ENCODE measurements around the gene NEUROG1. TPM values are rescaled to one million over a fixed set of nuclear protein-coding genes. Genes with fewer than 3 reads are reported as not detected.

Gene NEUROG1
- total RNA-seq, 2 experiments from 2014 or later, result not detected

DNA sequence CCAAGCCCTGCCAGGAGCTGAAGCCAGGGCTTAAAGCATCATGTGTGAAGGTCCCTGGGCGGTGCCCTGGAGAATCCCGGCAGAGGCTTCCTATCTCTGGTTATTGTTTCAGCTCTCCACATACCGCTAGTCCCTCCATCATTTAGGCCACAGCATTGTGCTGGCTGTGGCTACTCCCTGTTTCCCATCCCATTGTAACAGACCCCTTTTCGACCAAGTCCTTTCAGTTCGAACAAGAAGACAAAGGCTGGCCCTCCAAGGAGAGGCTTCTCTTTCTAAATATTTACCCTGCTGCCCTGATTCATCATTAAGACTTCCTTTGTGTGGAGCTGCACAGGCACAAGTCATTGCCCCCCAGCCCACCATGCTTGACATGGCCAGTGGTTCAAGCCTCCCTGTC lies 41.6 kb downstream of the NEUROG1 start:
- ChIA-PET POLR2A (no interaction called here), CTCF (interaction anchor here (0.8 kb wide), 1 partner anchor 33 kb away, joined by 3 read pairs; no protein-coding TSS in a partner anchor)
- DNase-seq, result no peak
- Mint-ChIP-seq H3K27me3 (peaks cover 56% of the 10 kb centered on the region), H3K4me1 (peaks cover 11% of the 10 kb centered on the region), H3K36me3 (ENCODE audit: low read depth) (no peaks in the 10 kb centered on the region), H3K9me3 (no peaks in the 10 kb centered on the region), H3K27ac (no peak overlapping the region), H3K4me3 (no peak overlapping the region)

DNA sequence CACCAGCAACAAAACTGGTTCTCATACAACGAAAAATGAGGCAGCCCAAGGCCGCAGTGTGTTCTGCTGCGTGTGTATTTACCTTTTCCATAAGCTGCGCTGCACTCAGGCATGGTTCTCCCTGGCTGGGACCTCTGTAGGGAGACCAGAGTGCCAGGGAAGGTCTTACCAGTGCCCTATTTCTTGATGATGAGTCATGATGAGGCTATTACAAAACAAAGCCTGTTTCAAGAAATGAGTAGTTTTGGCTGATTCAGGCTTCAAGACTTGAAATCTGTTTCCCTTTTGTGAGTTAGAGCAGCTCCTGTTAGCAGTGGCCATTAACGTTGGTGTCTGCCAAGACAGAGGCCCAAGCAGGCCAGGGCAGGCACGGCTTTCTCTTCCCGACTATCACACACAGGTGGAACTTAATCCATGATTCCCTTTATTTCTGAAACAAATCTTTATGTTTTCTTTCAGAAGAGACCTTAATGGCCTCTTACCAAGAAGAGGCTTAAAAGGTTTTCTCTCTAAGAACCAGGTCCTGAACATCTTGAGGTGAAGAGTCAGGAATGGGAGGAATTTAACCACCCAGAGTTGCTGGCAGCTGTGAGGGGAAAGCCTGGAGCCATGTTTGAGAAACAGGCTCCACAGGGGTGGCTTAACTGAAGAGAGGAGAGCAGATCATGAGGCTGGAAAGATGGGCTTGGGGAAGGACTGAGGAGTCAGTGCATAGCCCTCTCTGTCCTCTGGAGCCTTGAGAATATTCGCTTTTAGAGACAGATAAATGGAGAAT lies 42.2 kb downstream of the NEUROG1 start:
- Mint-ChIP-seq H3K27me3 (peaks cover 58% of the 10 kb centered on the region), H3K9me3 (no peaks in the 10 kb centered on the region), H3K4me1 (peaks cover 11% of the 10 kb centered on the region), H3K27ac (no peak overlapping the region), H3K4me3 (no peak overlapping the region), H3K36me3 (ENCODE audit: low read depth) (no peaks in the 10 kb centered on the region)
- DNase-seq, result no peak
- ChIA-PET CTCF (no interaction called here), POLR2A (no interaction called here)

DNA sequence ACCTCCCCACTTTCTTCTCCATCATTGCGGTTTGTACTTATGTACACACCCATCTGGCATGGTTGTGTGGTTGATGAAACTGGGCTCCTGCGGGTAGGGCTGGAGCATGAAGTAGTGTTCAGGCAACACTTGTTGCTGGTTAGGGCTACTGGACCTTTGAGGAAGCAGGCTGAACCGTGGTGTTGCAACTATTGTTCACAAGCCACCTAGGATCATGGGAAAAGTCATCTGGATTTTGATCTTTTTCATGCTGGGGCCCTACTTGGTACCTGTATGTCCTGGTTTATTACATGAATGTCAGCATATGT lies 43.5 kb downstream of the NEUROG1 start:
- Mint-ChIP-seq H3K4me3 (no peak overlapping the region), H3K36me3 (ENCODE audit: low read depth) (no peaks in the 10 kb centered on the region), H3K4me1 (peaks cover 11% of the 10 kb centered on the region), H3K27ac (no peak overlapping the region), H3K9me3 (no peaks in the 10 kb centered on the region), H3K27me3 (peaks cover 70% of the 10 kb centered on the region)
- no peak for DNase-seq
- ChIA-PET POLR2A (no interaction called here), CTCF (interaction anchor here (1.1 kb wide), 1 partner anchor 27 kb away, joined by 4 read pairs; no protein-coding TSS in a partner anchor)

DNA sequence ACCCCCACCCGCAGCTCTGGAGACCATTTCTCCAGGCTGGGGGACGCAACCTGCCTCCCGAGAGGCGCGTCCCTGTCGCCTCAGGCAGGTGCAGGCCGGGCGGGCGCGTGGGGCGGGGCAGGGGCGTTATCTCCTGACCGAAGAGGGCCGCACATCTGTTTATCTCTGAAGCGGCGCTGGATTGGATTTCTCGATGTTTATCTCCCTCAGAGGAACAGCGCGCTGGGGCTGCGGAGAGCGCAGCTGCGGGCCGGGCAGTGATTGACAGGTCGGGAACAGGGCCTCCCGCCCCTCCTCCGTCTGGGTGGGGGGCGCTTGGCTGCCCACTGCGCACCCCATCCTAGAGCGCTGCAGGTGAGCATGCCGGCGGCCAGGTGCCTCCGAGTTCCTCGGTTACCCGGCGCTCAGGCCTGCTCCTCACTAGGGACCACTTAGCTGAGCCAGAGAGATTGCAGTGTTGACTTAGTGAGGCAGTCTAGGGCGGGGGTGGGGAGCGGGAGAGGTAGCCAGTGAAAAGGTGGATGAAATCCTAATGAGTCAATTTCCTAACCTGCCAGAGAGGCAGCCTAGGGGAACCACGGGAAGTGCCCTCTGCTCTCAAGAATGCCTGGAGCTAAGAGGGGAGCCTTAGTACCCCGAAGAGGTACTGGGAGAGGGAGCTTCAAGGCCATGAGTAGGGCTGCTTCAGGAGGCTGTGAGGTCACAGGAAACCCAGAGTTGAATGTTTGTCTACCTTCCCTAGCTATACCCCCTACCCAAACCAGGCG lies 44.0 kb downstream of the NEUROG1 start:
- Mint-ChIP-seq H3K9me3 (no peaks in the 10 kb centered on the region), H3K4me1 (peaks cover 11% of the 10 kb centered on the region), H3K27ac (no peak overlapping the region), H3K27me3 (peaks cover 71% of the 10 kb centered on the region), H3K4me3 (no peak overlapping the region), H3K36me3 (ENCODE audit: low read depth) (no peaks in the 10 kb centered on the region)
- CTCF ChIA-PET, result interaction anchor here (1.1 kb wide), 1 partner anchor 27 kb away, joined by 4 read pairs; no protein-coding TSS in a partner anchor
- POLR2A ChIA-PET, result no interaction called here
- DNase-seq, result no peak

DNA sequence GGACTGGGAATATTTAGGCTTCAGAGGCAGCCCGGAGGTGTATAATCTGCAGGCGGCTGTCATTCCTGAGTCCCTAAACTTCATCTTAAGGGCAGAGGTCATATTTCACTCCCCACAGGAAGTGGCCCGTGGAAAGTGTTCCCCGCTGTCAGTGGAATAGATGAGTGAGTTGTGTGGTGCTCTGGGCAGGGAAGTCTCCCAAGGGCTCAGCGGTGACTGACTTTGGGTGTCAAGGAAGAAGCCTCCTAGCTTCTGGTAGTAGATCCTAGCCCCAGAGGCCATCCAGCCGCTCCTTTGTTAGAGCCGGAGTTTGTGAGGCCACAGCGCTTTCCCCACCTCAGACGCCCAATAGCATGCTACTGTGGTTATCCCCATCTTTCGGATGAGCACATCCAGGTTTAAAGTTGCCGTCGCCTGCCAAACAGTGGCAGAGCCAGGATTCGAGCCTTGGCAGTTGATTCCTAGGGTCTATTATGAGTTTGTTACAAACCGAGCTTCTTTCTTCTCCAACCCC lies 44.7 kb downstream of the NEUROG1 start:
- no peak overlapping the region for H3K4me3 Mint-ChIP-seq
- CTCF ChIA-PET, result no interaction called here
- POLR2A ChIA-PET, result no interaction called here
- no peak for DNase-seq
- H3K4me1 Mint-ChIP-seq, result peaks cover 11% of the 10 kb centered on the region
- no peak overlapping the region for H3K27ac Mint-ChIP-seq
- H3K36me3 Mint-ChIP-seq (ENCODE audit: low read depth), result no peaks in the 10 kb centered on the region
- H3K27me3 Mint-ChIP-seq, result peaks cover 75% of the 10 kb centered on the region
- no peaks in the 10 kb centered on the region for H3K9me3 Mint-ChIP-seq

DNA sequence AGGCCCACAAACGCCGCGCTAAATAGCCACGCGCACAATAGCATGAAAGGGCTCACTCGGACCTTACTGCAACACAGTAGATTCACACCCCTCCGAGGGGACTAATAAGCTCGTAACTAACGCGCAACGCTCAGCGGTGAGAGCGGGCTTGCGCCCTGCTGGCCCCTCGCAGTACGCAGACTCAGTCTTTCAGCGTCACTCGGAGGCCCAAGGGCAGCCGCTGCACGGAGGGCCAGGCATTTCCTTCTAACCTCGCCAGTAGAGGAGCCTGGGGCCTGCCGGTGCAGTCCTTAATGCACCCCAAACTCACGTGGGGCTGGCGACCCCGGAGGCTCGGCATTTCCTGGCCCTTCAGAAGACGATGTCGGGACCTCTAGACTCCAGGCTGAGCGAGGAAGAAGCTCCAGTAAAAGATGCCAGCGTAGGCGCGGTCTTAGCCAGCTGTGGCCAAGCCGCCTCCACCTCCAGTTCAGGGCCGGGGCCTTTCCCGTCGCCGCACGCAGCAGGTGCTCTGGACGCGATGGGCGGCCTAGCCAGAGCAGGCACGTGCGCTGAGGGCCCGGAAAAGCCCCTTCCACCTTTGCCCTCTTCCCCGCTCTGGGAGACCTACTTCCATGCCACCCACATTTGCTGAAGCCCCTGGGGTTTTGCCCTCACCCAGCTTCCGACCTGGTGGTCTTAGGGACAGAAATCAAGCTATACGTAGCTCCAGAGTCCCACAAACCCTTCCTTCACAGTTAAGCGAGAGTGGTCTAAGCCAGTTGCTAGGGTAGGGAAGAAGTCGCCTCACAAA lies 45.3 kb downstream of the NEUROG1 start:
- H3K27me3 Mint-ChIP-seq, result peaks cover 80% of the 10 kb centered on the region
- CTCF ChIA-PET, result no interaction called here
- no peaks in the 10 kb centered on the region for H3K36me3 Mint-ChIP-seq (ENCODE audit: low read depth)
- peaks cover 11% of the 10 kb centered on the region for H3K4me1 Mint-ChIP-seq
- no peaks in the 10 kb centered on the region for H3K9me3 Mint-ChIP-seq
- no peak overlapping the region for H3K4me3 Mint-ChIP-seq
- H3K27ac Mint-ChIP-seq, result no peak overlapping the region
- POLR2A ChIA-PET, result no interaction called here
- DNase-seq, result no peak

DNA sequence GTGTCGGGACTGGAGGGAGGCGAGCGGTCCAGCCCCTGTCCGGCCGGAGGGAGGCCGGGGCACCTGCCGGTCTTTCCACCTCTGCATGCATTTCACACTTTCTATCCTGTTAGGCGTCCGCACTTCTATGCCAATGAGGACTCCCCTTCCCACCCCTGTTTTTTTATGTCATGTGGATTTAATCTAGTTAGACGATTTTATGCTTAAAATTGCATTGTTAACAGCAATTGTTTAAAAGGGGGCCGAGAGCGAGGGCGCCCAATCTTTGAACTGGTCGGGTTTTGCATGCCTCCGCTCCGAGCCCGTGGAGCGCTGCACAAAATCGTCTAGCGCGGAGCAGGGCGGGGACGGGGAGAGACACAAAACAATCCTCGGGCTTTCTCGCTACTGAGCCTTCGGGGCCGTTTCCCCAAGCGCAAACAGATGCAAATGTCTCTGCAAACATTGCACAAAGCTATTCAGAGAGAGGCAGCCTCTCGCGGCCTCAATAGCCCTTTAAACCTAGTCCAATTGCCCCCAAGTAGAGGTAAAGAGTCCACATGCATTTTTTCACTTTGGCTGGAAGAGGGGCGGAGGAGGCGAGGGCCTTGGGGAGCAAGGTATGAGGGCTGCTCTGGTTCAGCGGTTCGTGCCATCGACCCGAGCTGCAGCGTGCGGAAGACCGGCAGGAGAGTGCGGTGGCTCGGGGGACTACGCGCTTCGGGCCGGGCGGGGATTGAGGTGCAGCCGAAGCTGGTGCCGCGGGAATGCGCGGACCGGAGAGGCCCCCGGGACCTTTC lies 46.1 kb downstream of the NEUROG1 start:
- Mint-ChIP-seq H3K9me3 (no peaks in the 10 kb centered on the region), H3K36me3 (ENCODE audit: low read depth) (no peaks in the 10 kb centered on the region), H3K4me3 (no peak overlapping the region), H3K27me3 (peaks cover 82% of the 10 kb centered on the region), H3K27ac (no peak overlapping the region), H3K4me1 (peaks cover 11% of the 10 kb centered on the region)
- no peak for DNase-seq
- CTCF ChIA-PET, result no interaction called here
- POLR2A ChIA-PET, result no interaction called here

DNA sequence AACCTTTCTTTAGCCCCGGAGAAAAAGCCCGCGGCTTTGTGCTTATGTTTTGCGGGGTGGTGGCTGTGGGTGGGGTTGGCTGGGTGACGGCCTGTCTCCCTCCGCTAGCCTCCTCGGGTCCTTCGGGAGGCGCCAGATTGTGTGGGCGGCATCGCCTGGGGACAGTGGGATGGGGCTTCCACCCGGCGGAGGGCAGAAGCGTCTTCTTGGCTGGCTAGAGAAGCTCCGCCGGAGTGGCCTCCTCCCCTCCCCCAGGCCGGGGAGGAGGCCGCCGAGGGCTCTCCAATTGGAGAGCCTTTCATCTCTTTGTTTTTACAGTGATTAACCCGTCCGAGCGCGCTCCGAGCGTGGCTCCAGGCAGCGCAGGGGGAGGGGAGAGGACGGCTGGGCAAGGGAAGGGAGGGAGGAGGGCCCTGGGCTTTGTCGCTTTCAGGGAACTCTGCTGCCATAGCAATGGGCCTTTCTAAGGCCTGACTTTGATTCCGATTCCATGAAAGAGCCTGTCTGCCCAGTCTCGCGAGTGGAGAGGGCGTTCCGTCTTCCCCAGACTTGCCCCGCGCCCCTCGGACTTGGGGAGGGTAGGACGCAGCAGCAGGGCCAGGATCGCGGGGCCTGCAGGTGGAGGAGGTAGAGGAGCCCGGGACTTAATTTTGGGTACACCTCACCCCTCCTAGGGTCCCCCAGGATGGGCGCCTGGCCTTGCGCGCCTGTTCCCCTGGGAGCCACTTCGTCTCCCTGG lies 46.9 kb downstream of the NEUROG1 start:
- no peak overlapping the region for H3K4me3 Mint-ChIP-seq
- H3K36me3 Mint-ChIP-seq (ENCODE audit: low read depth), result no peaks in the 10 kb centered on the region
- ChIA-PET POLR2A (interaction anchor here (1.3 kb wide), 1 partner anchor 48 kb away, joined by 3 read pairs; no protein-coding TSS in a partner anchor), CTCF (interaction anchor here (2.2 kb wide), 1 partner anchor 31 kb away, joined by 5 read pairs; no protein-coding TSS in a partner anchor)
- peaks cover 82% of the 10 kb centered on the region for H3K27me3 Mint-ChIP-seq
- DNase-seq, result no peak
- H3K27ac Mint-ChIP-seq, result no peak overlapping the region
- peaks cover 8% of the 10 kb centered on the region for H3K4me1 Mint-ChIP-seq
- no peaks in the 10 kb centered on the region for H3K9me3 Mint-ChIP-seq

DNA sequence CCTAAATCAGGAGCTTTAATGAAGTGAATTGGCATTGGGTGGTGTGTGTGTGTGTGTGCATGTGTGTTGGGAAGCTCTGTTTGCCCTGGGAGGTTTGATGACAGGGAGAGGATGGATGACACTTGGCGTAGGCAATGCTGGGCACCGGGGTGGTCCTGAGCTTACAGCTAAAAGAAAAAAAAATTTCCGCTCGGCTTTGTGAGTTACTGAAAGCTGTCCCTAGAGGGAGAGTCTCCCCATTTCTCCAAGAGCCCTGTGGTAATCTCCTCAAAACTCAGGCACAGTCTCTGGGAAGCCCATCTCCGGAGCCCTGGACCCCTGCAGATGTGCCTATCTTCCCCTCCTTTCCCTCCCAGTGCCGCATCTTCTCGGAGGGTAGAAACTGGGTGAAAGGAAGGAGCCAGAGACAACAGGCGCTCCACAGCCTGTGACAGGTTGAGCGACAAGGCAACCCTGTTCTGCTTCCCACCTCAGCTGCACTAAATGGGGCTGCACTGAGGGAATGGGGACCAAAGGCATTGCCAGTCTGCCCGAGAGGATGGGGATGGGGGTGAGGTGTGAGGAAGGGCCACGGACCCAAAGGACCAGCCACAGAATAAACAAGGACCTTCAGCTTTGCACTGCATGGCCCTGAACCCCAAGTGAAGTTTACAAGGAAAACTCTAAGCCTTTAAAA lies 47.8 kb downstream of the NEUROG1 start:
- CTCF ChIA-PET, result interaction anchor here (1.1 to 2.2 kb wide), 3 partner anchors 22 to 73 kb away, joined by 4 to 5 read pairs (median 4); no protein-coding TSS in a partner anchor
- no peak overlapping the region for H3K4me3 Mint-ChIP-seq
- H3K27ac Mint-ChIP-seq, result no peak overlapping the region
- H3K9me3 Mint-ChIP-seq, result no peaks in the 10 kb centered on the region
- no peaks in the 10 kb centered on the region for H3K36me3 Mint-ChIP-seq (ENCODE audit: low read depth)
- peaks cover 6% of the 10 kb centered on the region for H3K4me1 Mint-ChIP-seq
- peaks cover 79% of the 10 kb centered on the region for H3K27me3 Mint-ChIP-seq
- POLR2A ChIA-PET, result interaction anchor here (1.3 kb wide), 1 partner anchor 49 kb away, joined by 3 read pairs; no protein-coding TSS in a partner anchor
- DNase-seq, result no peak

DNA sequence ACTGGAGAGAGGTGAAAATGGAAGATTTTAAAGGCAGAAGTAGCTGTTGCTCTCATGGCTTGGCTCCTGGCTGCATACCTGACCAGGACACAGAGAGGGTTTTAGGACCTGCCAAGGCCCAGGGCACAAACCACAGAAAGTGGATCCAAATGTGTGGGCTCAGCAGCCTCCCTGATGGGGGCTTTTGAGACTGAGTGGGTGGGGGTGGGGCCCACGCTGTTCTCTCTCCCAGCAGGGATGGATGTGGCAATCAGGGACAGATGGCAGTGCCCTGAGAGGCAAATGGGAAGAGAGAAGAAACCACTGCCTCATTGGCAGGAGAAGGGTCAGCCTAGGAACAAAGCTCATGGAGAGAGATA lies 48.7 kb downstream of the NEUROG1 start:
- Mint-ChIP-seq H3K27ac (no peak overlapping the region), H3K9me3 (no peaks in the 10 kb centered on the region), H3K4me1 (peaks cover 6% of the 10 kb centered on the region), H3K36me3 (ENCODE audit: low read depth) (no peaks in the 10 kb centered on the region), H3K4me3 (no peak overlapping the region), H3K27me3 (peaks cover 70% of the 10 kb centered on the region)
- no peak for DNase-seq
- ChIA-PET POLR2A (no interaction called here), CTCF (interaction anchor here (1.3 to 2.2 kb wide), 2 partner anchors 29 to 74 kb away, joined by 4 to 5 read pairs; no protein-coding TSS in a partner anchor)

DNA sequence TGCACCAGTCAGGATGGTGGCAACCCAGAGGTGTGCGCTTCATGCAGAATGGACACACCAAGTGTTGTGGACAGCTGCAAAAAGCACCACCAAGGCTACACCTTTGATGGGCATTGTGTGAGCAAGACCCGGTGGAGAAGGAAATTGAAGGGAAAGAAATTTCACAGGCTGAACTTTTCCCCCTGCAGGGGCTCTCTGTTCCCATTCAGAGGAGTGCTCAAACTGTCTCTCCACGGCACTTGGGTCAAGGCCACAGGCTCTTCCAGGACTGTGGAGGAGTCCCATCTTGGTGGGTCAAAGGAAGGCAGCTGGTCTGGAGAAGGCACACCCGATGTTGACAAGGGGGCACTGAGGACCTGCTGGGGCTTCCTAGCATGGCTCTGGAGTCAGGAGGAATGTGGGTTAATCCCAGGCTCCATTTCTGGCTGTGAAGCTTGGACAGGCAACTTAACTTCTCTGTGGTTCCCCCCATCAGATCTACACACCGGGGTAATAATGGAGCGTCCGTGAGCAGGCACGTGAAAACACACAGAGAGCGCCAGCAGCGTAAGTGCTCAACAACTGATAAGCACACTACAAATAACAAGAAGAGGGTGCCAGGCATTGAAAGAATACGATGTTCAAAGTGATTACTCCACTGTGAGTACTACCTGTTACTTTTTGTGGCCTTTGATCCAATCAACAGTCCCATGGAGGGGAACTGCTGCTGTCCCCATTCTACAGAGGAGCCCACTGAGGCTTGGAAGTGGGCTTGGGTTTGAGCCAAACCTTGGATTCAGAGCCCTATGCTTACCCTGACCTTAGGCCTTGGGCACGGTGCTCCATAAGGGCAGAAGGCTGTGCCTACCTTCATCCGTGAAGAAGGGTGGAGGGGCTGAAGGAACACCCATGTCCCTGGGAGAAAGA lies 49.4 kb downstream of the NEUROG1 start:
- Mint-ChIP-seq H3K36me3 (ENCODE audit: low read depth) (no peaks in the 10 kb centered on the region), H3K9me3 (no peaks in the 10 kb centered on the region), H3K27me3 (peaks cover 63% of the 10 kb centered on the region), H3K27ac (no peak overlapping the region), H3K4me1 (peaks cover 6% of the 10 kb centered on the region), H3K4me3 (no peak overlapping the region)
- ChIA-PET CTCF (interaction anchor here (1.3 to 2.2 kb wide), 2 partner anchors 29 to 75 kb away, joined by 4 to 5 read pairs; no protein-coding TSS in a partner anchor), POLR2A (no interaction called here)
- DNase-seq, result no peak

Measured in activated CD4-positive, alpha-beta memory T cell treated with anti-CD3 and anti-CD28 coated beads, Interleukin-2, amount 10 ng/mL, durations not matched to agents 7 days and 5 days (primary cell).